HG02884 (cell line): ENCODE data around the gene IL1RN.
"Not testable (repeated sequence)": the region's sequence is repeated elsewhere in the genome, so short reads cannot be mapped to it uniquely, and the experiment has no call there.

Experiments used
- ATAC-seq: cut with Tn5 transposase; IDR thresholded peaks from one replicate; pipeline ENCODE4 v1.9.1; 2021; ENCODE audit warnings: mild to moderate bottlenecking, moderate library complexity; ENCODE audit not compliant: unreplicated experiment

The IL1RN gene, protein sequence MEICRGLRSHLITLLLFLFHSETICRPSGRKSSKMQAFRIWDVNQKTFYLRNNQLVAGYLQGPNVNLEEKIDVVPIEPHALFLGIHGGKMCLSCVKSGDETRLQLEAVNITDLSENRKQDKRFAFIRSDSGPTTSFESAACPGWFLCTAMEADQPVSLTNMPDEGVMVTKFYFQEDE

DNA sequence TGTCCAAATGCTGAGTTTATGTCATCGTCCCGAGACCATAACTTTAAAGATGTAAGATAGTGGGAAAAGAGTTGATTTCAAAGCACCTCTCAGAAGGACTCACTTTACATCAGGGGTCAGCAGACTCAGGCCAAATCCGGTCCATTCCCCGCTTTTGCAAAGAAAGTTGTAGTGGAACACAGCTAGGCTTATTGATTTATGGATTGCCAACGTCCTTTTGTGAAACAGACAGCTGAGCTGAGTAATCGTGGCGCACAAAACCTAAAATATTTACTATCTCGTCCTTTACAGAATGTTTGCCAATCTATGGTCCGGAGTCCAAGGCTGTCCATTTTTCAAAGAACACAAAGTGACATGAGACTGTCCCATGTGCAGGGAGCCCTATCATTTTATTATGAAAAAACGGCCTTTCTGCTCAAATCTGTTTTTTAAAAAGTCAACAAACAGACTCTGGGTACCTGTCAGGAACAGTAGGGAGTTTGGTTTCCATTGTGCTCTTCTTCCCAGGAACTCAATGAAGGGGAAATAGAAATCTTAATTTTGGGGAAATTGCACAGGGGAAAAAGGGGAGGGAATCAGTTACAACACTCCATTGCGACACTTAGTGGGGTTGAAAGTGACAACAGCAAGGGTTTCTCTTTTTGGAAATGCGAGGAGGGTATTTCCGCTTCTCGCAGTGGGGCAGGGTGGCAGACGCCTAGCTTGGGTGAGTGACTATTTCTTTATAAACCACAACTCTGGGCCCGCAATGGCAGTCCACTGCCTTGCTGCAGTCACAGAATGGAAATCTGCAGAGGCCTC lies at the start of gene IL1RN:
IL1RN (plus strand) TSS at position 754 of the 801 bp plus-strand sequence; CDS start at position 781, 27 bp downstream.
- no peak for ATAC-seq

DNA sequence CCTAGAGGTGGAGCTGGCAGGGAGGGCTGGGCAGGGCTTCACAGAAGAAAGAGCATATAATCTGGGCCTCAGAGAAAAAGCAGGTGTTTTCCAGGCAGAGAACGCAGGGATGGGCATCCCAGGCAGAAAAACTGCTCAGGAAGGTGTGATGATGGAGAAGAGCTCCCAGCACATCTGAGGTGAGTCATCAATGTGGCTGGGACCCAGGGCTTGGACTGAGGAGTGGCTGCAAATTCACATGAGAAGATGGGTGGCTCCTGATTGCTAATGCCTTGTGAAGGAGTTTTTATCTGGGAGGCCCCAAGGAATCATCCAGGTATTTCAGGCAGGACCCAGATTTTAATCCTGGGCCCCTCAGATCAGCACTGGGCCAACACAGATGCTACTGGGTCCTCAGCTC lies 49.5 kb upstream of the IL1RN start:
- no peak for ATAC-seq

DNA sequence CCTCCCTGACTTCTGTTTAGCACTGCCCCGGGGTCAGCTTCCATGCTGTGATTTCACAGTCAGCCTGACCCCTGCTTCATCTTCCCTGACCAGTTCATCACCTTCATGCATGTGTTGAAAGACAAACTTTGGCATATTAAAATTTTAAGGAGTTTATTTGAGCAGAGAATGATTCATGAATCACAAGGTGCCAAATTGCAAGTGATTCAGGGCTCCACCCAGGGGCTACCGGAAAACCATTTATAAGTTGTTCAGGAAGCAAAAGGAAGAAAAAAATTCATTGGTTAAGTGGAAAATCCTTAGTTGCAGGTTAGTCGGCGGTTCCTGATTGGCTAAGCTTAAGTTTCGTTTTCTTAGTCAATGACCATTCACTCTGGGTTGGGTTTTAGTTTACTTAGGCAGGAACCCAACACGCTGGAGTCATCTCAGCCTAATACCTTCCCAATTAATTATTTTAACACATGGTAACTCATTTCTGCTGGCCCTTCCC lies 49.0 kb upstream of the IL1RN start:
- no peak for ATAC-seq

DNA sequence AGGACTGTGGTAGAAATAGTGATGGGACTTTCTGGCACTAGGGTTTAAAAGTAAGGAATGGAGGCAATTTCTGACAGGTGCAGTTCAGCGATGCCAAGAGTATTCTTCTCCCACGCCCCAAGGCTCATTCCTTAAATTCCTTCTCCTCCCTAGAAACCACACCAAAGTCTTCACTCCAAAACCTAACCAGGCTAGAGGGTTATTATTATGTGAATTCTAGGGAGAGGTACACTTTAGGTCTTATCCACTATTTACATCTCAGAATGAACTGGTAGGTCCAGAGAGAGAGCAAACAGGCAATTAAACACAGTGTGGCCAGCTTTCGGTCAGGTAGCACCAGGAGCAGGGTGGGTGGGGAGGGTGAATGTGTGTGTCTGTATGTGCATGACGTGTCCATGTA lies 48.3 kb upstream of the IL1RN start:
- ATAC-seq: no peak

DNA sequence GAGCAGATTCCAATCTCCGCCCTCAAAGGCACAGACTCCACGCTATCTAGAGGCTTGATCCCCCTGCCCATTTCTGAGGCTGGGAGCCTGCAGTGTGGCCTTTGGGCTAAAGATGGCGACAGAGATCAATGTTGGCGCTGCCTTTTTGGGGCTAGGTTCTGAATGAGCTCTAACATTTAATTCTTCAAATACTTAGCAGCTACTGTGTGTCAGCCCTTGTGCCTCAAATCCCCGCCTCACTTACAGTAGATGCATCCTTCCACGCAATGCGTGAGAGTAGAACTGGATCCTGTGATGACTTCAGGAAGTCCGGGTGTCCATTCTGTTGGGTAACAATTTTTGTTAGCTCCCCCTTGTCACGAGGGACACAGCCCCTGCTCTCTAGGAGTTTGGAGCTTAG lies 47.3 kb upstream of the IL1RN start:
- ATAC-seq: peak; percentile 50

DNA sequence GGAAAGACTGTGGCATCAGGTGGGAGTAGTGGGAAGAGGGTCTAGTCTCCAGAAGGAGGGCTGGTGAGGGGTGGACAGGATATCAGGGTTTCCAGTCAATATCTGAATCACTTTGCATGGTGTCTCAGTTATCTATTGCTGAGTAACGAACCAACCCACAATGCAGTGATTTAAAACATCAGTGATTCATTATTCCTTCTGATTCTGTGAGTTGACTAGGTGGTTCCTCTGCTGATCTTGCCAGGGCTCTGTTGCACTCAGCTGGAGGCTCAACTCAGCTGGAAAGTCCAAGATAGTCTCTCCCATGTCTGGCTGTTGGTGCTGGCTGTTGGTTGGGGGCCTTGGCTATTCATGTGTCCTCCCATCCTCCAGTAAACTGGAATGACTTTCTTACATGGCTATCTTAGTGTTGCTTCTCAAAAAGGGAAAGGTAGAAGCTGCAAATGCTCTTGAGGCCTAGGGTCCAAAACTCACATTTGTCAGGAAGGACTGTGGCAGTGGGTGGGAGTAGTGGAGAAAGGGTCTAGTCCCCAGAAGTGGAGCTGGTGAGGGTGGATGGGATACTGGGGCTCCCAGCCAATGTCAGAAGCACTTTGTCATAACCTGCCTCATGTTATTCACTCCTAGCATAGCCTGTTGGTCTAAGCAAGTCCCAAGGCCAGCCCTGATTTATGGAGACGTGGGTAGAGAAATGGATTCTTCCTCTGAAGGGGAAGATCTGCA lies 45.7 kb upstream of the IL1RN start:
- no peak for ATAC-seq

DNA sequence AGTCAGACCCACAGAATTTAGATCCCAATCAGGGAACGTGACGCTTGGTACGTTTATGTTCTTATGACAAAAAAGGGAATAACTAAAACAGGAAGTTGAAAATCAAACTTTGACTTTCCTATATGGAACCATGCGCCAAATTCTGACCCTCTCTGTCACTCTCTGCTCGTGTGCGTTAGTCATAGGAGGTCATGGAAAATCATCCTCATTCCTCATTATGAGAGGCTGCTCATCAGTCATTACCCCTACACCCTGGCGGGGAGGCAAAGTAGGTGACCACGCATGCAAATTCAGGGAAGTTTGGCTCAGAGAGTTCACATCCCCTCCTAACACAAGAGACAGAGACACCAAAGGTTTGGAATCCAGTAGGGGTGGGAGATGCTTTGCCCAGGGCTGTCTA lies 44.1 kb upstream of the IL1RN start:
- ATAC-seq: no peak

DNA sequence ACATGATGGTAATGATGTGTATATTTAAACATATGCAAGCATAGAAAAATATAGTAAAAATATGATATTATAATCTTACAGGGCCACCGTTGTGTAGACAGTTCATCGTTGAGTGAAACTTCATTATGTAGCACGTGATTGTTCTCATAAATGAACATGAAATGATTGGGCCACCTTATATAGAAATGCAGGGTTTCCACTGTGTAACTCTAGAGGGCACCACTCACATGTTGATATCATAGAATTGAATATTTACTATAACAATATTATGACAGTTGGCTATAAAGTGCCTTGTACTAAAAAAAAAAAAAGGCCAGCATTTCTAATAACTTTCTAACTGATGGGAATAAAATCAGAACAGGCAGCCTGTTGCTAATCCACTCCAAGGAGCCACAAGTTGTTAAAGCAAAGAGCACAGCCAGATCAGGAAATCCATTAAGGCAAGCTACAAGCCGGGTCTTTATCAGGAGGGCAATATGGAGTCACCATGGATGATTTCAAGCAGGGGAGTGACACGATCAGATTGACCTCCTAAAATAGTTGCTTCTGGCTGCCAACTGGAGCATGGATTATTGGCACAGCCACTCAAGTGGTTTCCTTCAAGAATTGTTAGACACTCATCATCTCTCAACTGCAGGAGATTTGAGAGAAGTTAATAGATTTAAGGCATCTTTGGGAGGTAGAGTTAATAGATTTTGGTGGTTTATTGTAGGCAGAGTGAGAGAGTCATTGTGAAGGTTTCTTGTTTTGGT lies 43.0 kb upstream of the IL1RN start:
- no peak for ATAC-seq

DNA sequence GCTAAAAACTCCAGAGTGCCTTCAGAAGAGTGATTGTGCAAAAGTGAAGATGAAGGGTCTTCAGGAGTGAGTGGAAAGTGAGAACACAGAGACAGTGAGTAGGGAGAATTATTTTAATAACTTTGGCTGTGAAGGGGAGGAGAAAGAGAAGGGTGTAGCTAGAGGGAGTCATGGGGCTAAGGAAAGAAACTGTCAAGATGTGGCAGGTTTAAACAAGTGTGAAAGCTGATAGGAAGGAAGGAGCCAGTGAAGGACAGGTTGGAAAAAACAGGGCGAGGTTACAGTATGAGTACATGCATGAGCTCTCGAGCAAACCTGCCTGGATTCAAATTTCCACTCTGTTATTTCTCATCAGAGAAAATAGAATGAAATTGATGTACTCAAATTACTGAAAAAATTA lies 41.9 kb upstream of the IL1RN start:
- ATAC-seq: no peak

DNA sequence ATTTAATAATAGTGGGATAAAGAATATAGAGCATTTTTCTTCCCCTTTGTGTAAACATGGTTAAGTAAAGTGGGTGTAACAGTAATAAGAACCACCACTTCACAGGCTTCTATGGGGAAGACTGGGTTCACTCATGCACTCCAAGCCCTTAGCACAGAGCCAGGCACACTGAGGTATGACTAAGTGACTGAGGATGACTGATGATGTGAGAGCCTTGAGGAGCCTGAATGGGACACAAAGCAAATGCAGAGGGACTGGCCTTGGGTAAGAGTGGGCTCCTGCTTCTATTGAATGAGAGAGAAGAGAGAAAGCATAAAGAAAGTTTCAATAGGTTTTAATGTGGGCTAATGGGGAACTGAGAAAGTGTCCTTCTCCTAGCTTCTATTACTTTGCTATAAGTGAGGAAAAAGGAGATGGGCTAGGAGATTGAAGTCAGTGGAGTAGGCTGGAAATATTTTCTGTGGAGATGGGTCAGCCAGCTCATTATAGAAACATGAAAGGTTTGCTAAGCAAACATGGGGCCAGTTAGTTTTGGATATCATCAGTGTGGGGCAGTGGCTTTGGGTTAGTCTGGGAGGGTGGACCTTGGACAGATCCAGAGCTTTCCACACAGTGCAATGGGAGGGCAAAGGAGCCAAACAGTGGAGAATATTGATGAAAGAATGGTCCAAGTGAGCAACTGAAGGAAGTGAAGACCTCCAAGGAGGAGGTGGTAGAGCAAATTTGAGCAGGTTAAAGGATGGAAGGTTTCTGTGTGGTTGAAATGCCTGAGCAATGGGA lies 39.0 kb upstream of the IL1RN start:
- ATAC-seq: no peak

DNA sequence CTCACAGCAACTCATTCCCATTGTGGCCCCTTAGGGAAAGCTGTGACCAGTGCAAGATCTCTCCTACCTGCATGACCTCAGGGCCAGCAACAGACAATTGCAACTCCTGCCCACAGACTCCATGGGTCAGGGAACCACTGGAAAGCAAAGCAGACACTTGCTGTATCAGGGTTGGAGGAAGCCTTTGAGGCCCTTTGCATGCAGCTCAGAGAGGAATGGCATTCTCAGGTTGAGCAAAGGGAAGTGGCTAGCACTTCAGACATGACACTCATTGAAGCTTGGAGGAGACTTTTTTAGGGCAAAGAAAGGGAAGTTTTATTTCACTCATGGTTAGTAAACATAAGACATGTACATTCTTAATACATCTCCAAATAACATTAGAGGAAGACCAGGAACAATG lies 37.5 kb upstream of the IL1RN start:
- no peak for ATAC-seq

DNA sequence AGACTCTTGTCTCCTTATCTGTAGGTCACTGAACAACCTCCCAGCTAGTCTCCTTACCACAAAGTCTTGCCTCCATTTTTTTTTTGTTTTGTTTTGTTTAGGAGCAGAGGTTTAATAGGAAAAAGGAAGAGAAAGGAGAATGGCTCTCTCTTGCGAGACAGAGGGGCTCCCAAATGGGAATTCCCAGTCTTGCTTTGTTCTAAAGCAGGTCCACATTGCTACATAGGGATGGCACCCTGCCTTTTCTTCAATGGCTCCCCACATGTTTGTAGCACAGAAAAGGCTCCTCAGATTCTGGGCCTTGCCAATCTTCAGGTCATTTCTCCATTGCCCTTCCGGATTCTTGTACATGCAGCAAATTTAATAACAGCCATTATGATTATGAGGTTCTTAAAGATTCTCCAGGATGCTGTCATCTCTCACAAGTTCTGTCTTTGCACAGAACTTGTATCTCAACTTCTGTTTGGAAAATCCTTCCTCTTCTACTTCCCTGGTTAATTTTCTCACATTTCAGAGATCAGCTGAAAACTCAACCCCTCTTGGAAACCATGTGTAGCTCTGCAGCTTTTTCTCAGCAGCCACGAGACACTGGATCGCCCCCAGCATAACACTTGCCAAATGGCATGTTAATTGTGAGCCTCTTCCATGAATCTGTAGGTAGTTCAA lies 36.0 kb upstream of the IL1RN start:
- no peak for ATAC-seq

DNA sequence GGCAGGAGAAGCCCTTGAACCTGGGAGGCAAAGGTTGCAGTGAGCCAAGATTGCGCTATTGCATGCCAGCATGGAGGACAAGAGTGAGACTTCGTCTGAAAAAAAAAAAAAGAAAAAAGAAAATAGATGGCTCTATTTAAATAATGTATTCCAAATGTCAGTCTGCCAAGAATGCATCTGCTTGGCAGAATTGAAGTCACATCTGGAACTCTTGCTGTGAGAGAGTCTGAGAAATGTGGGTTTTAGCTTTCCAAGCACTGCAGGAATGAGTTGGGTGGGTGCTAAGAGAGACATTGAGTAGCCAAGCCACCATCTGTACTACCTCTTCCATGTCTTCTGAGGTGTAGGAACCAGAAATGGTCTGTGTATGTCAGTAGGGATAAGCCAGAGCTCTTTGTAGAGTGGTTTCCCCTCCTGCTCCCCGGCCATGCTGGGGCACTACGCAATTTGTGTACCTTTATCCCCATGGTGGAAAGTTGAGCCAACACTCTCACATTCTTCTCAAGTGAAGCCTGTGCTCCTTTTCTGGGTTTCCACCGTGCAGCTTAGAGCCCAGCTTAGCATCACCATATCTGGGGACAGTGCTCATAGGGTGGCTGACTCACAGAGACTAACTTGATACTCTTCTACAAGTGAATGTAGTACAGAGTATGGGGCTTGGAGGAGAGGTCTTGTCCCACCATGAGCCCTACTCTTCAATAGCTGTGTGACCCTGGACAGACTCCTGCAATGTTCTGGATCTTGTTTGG lies 34.4 kb upstream of the IL1RN start:
- ATAC-seq: no peak

DNA sequence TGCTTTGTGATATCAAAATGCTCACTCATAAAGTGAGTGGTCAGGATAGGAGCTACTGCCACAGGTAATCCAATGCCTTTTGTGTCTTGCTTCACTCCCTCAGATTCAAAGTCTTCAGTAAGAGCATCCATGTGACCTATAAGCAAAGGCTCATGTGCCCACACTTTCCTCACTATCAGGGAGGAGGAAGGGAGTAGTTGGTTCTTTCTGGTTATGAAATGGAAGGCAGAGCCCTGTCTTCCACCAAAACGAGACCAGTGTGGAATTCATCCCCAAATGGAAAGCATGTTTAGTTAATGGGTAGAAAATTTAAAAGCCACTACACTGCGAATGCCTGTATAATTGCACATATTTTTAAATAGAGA lies 33.8 kb upstream of the IL1RN start:
- no peak for ATAC-seq

DNA sequence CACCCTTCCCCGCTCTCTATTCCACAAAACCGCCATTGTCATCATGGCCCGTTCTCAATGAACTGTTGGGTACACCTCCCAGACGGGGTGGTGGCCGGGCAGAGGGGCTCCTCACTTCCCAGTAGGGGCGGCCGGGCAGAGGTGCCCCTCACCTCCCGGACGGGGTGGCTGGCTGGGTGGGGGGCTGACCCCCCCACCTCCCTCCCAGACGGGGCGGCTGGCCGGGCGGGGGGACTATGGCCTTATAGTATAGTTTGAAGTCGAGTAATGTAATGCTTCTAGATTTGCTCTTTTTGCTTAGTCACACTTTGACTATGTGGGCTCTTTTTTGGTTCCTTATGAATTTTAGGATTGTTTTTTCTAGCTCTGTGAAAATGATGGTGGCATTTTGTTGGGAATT lies 31.1 kb upstream of the IL1RN start:
- not testable (repeated sequence) for ATAC-seq

DNA sequence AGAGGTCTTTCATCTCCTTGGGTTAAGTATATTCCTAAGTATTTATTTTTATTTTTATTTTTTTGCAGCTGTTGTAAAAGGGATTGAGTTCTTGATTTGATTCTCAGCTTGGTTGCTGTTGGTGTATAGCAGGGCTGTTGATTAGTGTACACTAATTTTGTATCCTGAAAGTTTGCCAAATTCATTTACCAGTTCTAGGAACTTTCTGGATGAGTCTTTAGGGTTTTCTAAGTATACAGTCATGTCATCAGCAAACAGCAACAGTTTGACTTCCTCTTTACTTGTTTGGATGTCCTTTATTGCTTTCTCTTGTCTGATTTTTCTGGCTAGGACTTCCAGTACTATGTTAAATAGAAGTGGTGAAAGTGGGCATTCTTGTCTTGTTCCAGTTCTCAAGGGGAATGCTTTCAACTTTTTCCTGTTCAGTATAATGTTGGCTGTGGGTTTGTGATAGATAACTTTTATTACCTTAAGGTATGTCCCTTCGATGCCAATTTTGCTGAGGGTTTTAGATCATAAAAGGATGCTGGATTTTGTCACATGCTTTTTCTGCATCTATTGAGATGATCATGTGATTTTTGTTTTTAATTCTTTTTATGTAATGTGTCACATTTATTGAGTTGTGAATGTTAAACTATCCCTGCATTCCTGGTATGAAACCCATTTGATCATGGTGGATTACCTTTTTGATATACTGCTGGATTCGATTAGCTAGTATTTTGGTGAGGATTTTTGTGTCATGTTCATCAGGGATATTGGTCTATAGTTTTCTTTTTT lies 30.4 kb upstream of the IL1RN start:
- not testable (repeated sequence) for ATAC-seq

DNA sequence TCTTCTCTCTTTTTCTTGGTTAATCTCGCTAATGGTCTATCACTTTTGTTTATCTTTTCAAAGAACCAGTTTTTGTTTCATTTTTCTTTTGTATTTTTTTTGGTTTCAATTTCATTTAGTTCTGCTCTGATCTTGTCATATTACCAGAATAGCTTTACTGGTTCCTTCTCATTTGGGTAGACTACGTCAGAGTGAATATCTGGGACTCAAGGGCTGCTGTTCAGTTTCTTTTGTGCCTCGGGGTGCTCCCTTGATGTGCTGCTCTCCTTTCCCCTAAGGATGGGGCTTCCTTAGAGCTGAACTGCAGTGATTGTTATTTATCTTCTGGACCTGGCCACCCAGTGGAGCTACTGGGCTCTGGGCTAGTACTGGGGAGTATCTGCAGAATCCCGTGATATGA lies 29.4 kb upstream of the IL1RN start:
- no peak for ATAC-seq

DNA sequence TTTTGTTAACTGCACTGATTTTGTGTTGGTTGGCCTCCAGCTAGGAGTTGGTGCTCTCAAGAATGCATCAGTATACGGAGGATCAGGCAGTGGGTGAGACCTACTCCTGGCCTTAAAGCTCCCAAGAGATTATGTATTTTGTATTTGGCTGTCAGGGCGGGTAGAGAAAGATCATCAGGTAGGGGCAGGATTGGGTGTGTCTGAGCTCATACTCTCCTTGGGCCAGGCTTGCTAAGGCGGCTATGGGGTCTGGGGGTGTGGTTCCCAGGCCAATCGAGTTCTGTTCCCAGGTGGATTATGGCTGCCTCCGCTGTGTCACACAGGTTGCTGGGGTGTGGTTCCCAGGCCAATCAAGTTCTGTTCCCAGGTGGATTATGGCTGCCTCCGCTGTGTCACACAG lies 28.9 kb upstream of the IL1RN start:
- no peak for ATAC-seq
